ENCODE results near the gene DGCR2.

GRCh38 chr22:19019679-19020032 is 102.6 kb downstream of the DGCR2 start:
- TF ChIP-seq EZH2phosphoT487 (IDR thresholded peaks at IDR 0.05; ENCODE audit: insufficient read depth, low read depth) (no peak), EZH2 (IDR thresholded peaks at IDR 0.05; ENCODE audit: insufficient read depth, poor library complexity, severe bottlenecking) (no peak)

All from GM23248 (cell line).